Prostate gland (tissue), 1 donor: ENCODE measurements around the gene DCAF15.

Source experiments
- POLR2A ChIP-seq: fragments of 450-650 bp; IDR thresholded peaks from one replicate; pipeline ENCODE4 v1.6.1; 2016; ENCODE audit warnings: antibody characterized with exemption, mild to moderate bottlenecking
- POLR2AphosphoS5 ChIP-seq: sonication (generic); formaldehyde crosslinking; IDR thresholded peaks from one replicate; pipeline ENCODE4 v1.6.1; 2017; ENCODE audit warnings: antibody characterized with exemption

DNA sequence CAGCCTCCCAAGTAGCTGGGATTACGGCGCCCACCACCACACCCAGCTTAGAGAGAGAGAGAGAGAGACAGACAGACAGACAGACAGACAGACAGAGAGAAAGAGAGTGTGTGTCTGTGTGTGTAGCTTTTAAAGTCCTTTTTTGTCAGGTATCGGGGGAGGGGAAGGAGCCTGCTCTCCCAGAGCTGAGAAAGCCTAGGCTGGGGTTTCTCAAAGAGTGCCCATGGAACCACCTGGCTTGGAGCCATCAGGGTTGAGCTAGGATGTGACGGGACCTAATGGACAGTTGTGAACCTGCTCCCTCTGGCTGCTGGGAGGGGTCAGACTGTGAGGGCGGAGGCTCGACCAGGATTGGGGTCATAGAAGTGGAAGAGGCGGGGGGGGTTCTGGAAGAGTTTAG lies 37.2 kb downstream of the DCAF15 start:
- TF ChIP-seq POLR2AphosphoS5 (no peak), POLR2A (no peak)
